Right lobe of liver (tissue), 4 donors: ENCODE results near the gene BMP7.

Experiments
- CTCF ChIP-seq, 4 donors: fragments of 200-600 bp in 3 of 4; fragments of 450-650 bp in 1 of 4; IDR thresholded peaks; one replicate each; pipeline versions ENCODE4 v1.5.1 to v1.8.0; 2016 to 2022; ENCODE audit warnings: antibody characterized with exemption in 4 of 4, mild to moderate bottlenecking in 2 of 4
- POLR2A ChIP-seq: fragments of 450-650 bp; IDR thresholded peaks from one replicate; pipeline ENCODE4 v1.6.1; 2017; ENCODE audit warnings: antibody characterized with exemption, mild to moderate bottlenecking
- donor health status: DM: no; HTN: no; CAD: no.
- donor health status: DM: no; HTN: no; CAD: no.
- donor health status: DM: no; HTN: yes; CAD: no.

DNA sequence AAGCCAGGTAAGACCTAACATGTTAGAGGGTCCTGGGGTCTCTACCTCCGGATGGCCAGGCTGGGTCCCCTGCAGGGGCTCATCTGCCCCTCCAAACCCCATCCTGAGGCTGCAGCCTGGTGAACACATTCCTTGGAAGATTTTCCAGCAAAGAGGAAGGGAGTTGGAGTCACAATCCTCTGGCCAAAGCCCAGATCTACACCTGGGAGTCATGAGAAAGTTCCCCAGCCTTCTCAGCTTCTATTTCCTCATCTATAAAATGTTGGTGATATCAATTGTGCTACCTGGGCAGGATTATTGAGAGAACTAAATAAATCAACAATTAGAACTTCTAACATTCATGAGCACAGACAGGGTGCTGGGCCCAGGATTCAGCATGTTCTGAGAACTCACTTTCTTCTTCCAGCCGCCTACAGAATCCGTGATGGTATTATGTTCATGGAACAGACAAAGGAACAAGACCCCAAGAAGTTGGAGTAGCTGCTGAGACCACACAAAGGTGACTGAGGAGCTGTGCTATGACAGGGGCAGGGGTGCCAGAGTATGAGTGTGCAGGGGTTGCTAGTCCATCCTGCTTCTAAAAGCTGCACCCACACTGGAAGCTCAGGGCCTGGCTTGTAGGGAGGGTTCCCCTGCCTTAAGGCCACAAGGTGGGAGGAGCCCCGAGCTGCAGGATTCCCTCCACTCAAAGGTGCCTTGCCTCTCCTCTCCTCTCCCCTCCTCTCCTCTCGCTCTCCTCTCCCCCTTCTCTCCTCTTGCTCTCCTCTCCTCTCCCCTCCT is 68.9 kb downstream of the BMP7 start:
- TF ChIP-seq POLR2A (no peak), CTCF (IDR thresholded peaks at IDR 0.05) (no peak)
